DMS 273 (cell line): Measurements from ENCODE around the gene CD244.

ENCODE experiments used
- DNase-seq: peaks from one replicate; lab custom pipeline; 2025; ENCODE audit not compliant: unreplicated experiment; lab: John Stamatoyannopoulos, UW

Gene CD244

GRCh38 chr1:160814316-160814715 is 48.4 kb downstream of the CD244 start:
- DNase-seq: no peak

GRCh38 chr1:160813215-160813614 is 49.5 kb downstream of the CD244 start:
- DNase-seq: no peak

GRCh38 chr1:160811147-160811546 is 51.5 kb downstream of the CD244 start:
- DNase-seq: no peak

- no peak for DNase-seq
These were observed 52.2 kb downstream of the CD244 start for GRCh38 chr1:160810486-160810885.

- DNase-seq: no peak
These were observed 54.4 kb downstream of the CD244 start for GRCh38 chr1:160808289-160808688.

- DNase-seq: no peak
These were observed 54.9 kb downstream of the CD244 start for GRCh38 chr1:160807738-160808137.

GRCh38 chr1:160807247-160807646 is 55.4 kb downstream of the CD244 start:
- DNase-seq: no peak

GRCh38 chr1:160806784-160807183 is 55.9 kb downstream of the CD244 start:
- DNase-seq: no peak

- DNase-seq: no peak
These were observed 56.5 kb downstream of the CD244 start for GRCh38 chr1:160806109-160806665.

GRCh38 chr1:160801836-160802580 is 60.7 kb downstream of the CD244 start:
- DNase-seq: no peak

- DNase-seq: no peak
These were observed 61.9 kb downstream of the CD244 start for GRCh38 chr1:160800645-160801408.

- DNase-seq: no peak
These were observed 62.5 kb downstream of the CD244 start for GRCh38 chr1:160800142-160800541.

- no peak for DNase-seq
These were observed 63.0 kb downstream of the CD244 start for GRCh38 chr1:160799641-160800040.

- DNase-seq: no peak
These were observed 64.2 kb downstream of the CD244 start for GRCh38 chr1:160798439-160798838.

GRCh38 chr1:160797861-160798273 is 64.8 kb downstream of the CD244 start:
- no peak for DNase-seq

GRCh38 chr1:160797271-160797709 is 65.4 kb downstream of the CD244 start:
- no peak for DNase-seq

GRCh38 chr1:160795951-160796383 is 66.7 kb downstream of the CD244 start, which contains the start of gene LY9:
Gene LY9, plus strand, starts transcription at chr1:160796174. Its CDS starts 14 bp downstream, at chr1:160796188.
- no peak for DNase-seq

GRCh38 chr1:160794376-160794775 is 68.3 kb downstream of the CD244 start:
- DNase-seq: no peak

GRCh38 chr1:160789702-160790611 is 72.7 kb downstream of the CD244 start:
- DNase-seq: no peak

- DNase-seq: no peak
These were observed 73.5 kb downstream of the CD244 start for GRCh38 chr1:160789051-160789701.
